ENCODE results near the gene SEC22A.

SEC22A gene

DNA sequence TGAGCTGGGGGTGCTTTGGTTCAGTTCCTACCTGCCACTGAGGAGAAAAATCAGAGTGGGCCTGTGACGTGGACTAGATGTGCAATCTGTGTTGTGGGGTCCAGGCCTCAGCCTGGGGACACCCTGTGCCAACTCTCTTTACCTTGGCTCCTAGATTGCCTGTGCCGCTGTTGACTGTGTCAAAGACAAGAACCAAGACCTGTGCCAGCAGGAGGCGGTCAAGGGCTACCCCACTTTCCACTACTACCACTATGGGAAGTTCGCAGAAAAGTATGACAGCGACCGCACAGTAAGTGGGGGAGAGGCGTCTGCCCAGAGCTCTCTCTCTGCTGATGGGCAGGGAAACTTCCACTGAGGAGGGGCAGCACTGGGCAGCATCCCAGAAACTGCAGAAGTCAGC lies 40.6 kb upstream of the SEC22A start:
- Histone ChIP-seq H3K4me2 (ENCODE audit: low read length) (no peak overlapping the region), H3K9me3 (ENCODE audit: control insufficient read depth, low read length) (no peaks in the 10 kb centered on the region), H3K4me1 (no peaks in the 10 kb centered on the region), H3K27ac (no peak overlapping the region), H3K36me3 (ENCODE audit: control insufficient read depth, insufficient read depth, low read length) (no peaks in the 10 kb centered on the region), H3K4me3 (ENCODE audit: low read depth, low read length) (no peak overlapping the region), H2AFZ (no peak overlapping the region), H3K9ac (no peak overlapping the region), H3K27me3 (ENCODE audit: control insufficient read depth, insufficient read depth, low read length) (no peaks in the 10 kb centered on the region), H3K79me2 (no peaks in the 10 kb centered on the region)
- TF ChIP-seq, protein P1, sequence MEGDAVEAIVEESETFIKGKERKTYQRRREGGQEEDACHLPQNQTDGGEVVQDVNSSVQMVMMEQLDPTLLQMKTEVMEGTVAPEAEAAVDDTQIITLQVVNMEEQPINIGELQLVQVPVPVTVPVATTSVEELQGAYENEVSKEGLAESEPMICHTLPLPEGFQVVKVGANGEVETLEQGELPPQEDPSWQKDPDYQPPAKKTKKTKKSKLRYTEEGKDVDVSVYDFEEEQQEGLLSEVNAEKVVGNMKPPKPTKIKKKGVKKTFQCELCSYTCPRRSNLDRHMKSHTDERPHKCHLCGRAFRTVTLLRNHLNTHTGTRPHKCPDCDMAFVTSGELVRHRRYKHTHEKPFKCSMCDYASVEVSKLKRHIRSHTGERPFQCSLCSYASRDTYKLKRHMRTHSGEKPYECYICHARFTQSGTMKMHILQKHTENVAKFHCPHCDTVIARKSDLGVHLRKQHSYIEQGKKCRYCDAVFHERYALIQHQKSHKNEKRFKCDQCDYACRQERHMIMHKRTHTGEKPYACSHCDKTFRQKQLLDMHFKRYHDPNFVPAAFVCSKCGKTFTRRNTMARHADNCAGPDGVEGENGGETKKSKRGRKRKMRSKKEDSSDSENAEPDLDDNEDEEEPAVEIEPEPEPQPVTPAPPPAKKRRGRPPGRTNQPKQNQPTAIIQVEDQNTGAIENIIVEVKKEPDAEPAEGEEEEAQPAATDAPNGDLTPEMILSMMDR (IDR thresholded peaks at IDR 0.05) = no peak

DNA sequence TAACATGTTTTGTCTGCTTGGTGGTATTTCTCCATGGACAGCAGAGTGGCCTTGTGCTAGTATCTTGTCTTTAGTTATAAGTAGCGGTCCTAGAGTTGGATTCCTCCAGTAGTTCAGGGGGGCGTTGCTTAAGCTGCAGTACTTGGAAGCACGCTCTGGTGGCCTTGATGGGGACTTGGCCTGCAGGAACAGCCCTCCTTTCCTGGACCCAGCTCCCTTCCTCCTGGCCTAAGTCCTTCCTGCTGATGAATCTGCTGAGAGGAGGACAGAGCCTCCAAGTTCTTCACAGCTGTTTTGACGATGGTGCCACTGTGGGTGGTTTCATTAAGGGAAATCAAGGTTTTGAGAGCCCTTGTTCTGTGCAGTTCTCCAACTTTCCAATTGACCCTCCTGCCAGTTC lies 38.6 kb upstream of the SEC22A start:
- no peak overlapping the region for H2AFZ ChIP-seq
- H3K4me1 ChIP-seq = no peaks in the 10 kb centered on the region
- TF ChIP-seq, protein P1 (IDR thresholded peaks at IDR 0.05) = no peak
- no peaks in the 10 kb centered on the region for H3K36me3 ChIP-seq (ENCODE audit: control insufficient read depth, insufficient read depth, low read length)
- H3K79me2 ChIP-seq = no peaks in the 10 kb centered on the region
- no peaks in the 10 kb centered on the region for H3K9me3 ChIP-seq (ENCODE audit: control insufficient read depth, low read length)
- H3K27ac ChIP-seq = no peak overlapping the region
- no peaks in the 10 kb centered on the region for H3K27me3 ChIP-seq (ENCODE audit: control insufficient read depth, insufficient read depth, low read length)
- H3K4me2 ChIP-seq (ENCODE audit: low read length) = no peak overlapping the region
- H3K9ac ChIP-seq = no peak overlapping the region
- no peak overlapping the region for H3K4me3 ChIP-seq (ENCODE audit: low read depth, low read length)

DNA sequence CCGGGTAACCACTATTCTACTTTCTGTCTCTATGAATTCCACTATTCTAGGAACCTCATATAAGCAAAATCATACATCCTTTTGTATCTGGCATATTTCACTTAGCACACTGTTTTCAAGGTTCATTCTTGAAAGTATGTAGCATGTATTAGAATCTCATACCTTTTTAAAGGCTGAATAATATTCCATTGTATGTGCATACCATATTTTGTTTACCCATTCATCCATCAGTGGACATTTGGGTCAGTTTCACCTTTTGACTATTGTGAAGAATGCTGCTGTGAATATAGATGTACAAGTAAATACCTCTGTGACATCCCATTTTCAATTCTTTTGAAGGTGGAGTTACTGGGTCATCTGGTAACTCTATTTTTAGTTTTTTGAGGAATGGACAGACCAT lies 36.6 kb upstream of the SEC22A start:
- Histone ChIP-seq H3K79me2 (no peaks in the 10 kb centered on the region), H3K27me3 (ENCODE audit: control insufficient read depth, insufficient read depth, low read length) (no peaks in the 10 kb centered on the region), H3K9me3 (ENCODE audit: control insufficient read depth, low read length) (no peaks in the 10 kb centered on the region), H2AFZ (no peak overlapping the region), H3K36me3 (ENCODE audit: control insufficient read depth, insufficient read depth, low read length) (no peaks in the 10 kb centered on the region), H3K4me3 (ENCODE audit: low read depth, low read length) (no peak overlapping the region), H3K9ac (no peak overlapping the region), H3K4me1 (no peaks in the 10 kb centered on the region), H3K27ac (no peak overlapping the region), H3K4me2 (ENCODE audit: low read length) (no peak overlapping the region)
- TF ChIP-seq, protein P1 (IDR thresholded peaks at IDR 0.05) = no peak

DNA sequence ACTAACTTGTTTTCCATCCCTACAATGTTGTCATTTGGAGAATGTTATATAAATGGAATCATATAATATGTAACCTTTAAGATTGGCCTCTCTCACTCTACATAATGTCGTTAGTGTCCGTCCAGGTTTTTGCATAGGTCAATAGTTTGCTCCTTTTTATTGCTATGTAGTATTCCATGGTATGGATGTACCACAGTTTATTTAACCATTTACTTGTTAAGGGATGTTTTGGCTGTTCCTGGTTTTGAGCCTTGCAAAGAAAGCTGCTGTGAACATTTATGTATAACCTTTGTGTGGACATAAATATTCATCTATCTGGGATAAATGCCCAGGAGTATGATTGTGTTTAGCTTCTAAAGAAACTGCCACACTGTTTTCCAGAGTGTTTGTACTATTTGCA lies 34.1 kb upstream of the SEC22A start:
- TF ChIP-seq, protein P1 (IDR thresholded peaks at IDR 0.05) = no peak
- H3K4me2 ChIP-seq (ENCODE audit: low read length) = no peak overlapping the region
- no peaks in the 10 kb centered on the region for H3K27me3 ChIP-seq (ENCODE audit: control insufficient read depth, insufficient read depth, low read length)
- no peak overlapping the region for H3K9ac ChIP-seq
- no peaks in the 10 kb centered on the region for H3K36me3 ChIP-seq (ENCODE audit: control insufficient read depth, insufficient read depth, low read length)
- H3K27ac ChIP-seq = no peak overlapping the region
- H3K79me2 ChIP-seq = no peaks in the 10 kb centered on the region
- H3K4me3 ChIP-seq (ENCODE audit: low read depth, low read length) = no peak overlapping the region
- H2AFZ ChIP-seq = no peak overlapping the region
- H3K4me1 ChIP-seq = no peaks in the 10 kb centered on the region
- no peaks in the 10 kb centered on the region for H3K9me3 ChIP-seq (ENCODE audit: control insufficient read depth, low read length)

DNA sequence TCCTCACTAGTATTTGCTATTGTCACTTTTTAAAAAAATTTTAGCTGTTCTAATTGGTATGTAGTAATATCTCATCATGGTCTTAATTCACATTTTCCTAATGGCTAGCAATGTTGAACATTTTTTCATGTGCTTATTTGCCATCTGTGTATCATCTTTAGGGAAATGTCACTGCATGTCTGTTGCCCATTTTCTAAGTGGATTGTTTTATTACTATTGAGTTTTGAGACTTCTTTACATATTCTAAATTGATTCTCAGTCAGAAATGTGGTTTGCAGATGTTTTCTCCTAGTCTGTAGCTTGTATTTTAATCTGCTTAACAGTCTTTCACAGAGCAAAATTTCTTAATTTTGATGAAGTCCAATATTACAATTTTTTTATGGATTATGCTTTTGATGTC lies 33.6 kb upstream of the SEC22A start:
- TF ChIP-seq, protein P1 (IDR thresholded peaks at IDR 0.05) = no peak
- Histone ChIP-seq H3K79me2 (no peaks in the 10 kb centered on the region), H3K36me3 (ENCODE audit: control insufficient read depth, insufficient read depth, low read length) (no peaks in the 10 kb centered on the region), H3K27ac (no peak overlapping the region), H3K9me3 (ENCODE audit: control insufficient read depth, low read length) (no peaks in the 10 kb centered on the region), H3K4me1 (no peaks in the 10 kb centered on the region), H3K4me2 (ENCODE audit: low read length) (no peak overlapping the region), H2AFZ (no peak overlapping the region), H3K9ac (no peak overlapping the region), H3K4me3 (ENCODE audit: low read depth, low read length) (no peak overlapping the region), H3K27me3 (ENCODE audit: control insufficient read depth, insufficient read depth, low read length) (no peaks in the 10 kb centered on the region)
